NCI-H748 (cell line): Measurements from ENCODE around the gene DEFB110.

ENCODE experiments used
- DNase-seq: peaks from one replicate; lab custom pipeline; 2025; ENCODE audit not compliant: unreplicated experiment; lab: John Stamatoyannopoulos, UW

DEFB110 gene

DNA sequence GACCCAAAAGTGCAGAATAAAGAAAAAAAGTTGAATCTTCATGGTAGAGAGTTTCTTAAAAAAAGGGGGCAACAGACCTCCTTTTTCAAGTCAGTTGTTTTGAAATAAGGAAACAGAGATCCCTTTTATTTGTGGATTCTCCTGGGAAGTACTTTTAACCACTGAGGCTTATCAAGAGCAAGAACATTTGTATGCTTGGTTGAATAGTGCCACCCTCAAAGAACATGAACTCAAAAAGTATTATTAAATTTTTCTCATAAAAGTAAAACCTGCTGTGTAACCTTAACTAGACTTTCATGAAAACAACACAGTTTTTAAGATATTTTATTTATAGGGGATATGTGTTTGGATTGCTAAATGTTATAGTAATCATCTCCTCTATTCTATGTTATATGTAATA, at the start of gene DEFB110:
TSS of gene DEFB110 (minus strand) at position 101 of the 400 bp plus-strand sequence. CDS start at position 42, 59 bp downstream.
- DNase-seq, result no peak

DNA sequence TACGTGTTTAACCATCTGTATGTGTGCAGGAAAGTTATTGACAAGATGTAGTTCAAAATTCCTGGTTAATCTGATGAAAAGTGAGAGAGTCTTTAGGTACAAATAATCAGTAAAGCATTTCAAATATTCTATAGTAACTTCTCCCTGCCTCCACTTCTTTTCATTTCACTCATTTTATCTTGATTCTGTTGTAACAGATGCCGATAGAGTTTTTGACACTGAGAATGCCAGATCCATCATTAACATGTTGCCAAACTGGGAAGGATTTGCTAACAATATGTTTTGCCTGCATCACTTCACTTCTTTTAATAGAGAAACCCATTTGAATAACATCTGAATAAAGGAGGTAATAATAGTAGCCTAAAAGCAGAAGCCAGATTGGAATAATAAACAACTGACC, 48.3 kb upstream of the DEFB110 start:
- DNase-seq, result no peak

DNA sequence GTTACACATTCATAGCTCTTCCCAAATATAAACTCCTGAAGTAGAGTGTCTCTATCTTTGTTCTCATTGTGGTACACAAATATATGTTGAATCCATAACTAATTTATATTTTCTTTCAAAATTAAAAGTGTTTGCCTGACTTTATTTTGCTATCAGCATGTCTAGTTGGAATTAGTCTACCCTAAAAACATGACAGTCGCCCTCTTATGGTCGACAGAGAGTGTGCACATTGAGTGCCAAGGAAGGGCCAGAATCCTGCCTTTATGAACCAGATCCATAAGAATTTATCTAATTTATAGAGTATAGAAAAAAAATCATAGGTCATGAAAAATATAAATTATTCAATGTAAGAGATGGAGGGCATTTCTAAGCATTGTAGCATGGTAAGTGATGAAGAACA, 40.3 kb upstream of the DEFB110 start:
- peak; percentile 7 for DNase-seq

DNA sequence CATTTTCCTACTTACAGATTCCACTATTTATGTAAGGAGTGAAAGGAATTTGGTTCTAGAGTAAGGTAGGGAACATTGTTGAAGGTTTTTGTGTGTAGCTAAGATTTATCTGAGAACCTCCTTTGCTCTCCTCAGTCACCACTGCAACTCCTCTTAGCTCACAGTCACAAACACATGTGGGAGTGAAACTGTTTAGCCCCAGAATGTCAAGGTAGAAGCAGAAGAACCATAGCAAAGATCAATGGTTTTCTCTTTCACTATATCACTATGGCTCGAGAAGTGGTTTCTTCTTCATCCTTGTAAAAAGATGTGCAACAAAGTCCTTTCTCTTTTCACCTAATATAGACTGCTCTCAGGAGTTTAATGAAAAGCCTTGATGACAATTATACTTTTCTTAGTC, 34.4 kb upstream of the DEFB110 start:
- DNase-seq, result no peak

DNA sequence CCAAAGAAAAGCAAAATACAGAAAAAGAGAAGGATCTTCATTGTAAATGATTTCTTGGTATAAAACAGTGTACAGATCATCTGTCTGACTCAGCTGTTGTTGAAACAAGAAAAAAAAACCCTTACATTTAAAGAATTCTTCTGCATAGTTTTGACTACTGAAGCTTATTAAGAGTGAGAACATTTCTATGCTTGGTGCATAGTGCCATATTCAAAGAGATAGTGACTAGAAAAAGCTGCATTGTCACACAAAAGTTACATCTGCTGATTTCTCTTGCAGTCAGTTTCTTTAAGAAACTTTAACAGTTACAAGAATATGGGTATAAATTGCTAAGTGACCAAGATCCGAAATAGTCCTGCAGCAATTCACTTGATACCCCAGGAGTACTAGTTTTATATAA, 28.0 kb upstream of the DEFB110 start, which contains the start of gene DEFB112:
TSS of gene DEFB112 (minus strand) at position 101 of the 400 bp plus-strand sequence. CDS start at position 41, 60 bp downstream.
- DNase-seq, result no peak

DNA sequence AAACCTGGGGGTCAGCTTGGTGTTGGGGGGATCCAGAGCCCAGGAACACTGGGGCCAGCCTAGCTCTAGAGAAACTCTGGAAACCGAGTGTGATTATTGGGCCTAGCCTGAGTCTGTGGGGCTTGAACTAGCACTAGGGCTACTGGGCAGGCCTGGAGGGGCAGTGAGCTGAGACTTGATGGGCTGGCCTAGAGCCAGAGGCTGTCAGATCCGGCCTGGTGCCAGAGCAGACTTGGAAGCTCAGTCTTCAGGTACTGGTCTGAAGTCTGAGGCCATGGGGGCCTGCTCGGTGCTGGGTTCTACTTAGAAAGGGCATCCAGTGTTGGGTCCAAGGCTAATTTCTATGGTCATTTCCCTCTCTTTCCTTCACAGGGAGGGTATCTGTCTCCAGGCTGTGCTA, 25.2 kb upstream of the DEFB110 start:
- no peak for DNase-seq

DNA sequence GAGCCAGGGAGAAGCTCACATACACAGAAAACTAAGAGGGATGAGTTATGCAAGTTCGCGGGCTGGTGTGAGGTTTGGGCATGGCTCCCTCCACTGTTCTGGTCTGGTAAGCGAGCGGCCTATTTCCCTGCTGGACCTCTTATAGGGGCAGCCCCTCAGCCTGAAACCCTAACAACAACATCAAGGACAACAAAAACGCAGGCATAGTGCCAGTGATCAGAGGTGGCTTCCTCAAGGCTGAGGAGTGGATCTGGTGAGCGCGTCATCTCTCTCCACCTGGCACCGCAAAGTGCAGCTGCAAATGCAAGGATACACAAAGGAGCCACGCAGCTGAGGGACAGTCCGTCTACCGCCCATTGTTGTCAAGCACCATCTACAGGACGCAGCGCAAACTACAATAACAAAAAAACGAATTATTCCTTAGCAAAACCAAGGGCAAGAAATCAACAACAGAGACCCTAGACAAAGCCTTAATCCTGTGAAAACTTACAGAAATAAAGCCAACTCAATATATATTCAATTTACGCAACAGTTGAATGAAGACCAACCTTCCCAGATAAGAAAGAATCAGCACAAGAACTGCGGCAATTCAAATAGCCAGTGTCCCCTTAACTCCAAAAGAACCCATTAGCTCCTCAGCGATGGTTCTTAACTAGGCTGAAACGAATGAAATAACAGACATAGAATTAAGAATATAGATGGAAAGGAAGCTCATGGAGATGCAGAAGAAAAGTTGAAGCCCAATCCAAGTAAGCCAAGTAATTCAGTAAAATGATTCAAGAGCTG, 9.2 kb upstream of the DEFB110 start:
- peak; percentile 89 for DNase-seq

DNA sequence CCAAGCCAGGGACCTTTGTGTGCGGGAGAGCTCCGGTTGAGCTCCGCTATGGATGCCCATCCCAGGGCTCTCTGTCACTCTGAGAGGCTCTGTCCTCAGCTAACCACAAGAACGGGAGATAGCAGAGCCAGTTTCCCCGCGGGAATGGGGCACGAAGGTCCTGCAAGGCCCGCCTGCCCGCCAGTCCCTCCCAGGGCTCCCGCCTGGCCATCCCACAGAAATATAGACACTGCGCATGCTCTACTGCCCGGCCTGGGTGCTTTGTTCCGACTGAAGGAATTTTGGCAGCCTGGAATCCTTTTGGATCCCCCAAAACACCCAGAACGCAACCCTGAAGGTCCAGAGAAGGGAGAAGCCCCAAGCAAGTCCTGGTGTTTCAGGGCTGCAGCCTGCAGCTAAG, 8.6 kb upstream of the DEFB110 start:
- DNase-seq, result no peak

DNA sequence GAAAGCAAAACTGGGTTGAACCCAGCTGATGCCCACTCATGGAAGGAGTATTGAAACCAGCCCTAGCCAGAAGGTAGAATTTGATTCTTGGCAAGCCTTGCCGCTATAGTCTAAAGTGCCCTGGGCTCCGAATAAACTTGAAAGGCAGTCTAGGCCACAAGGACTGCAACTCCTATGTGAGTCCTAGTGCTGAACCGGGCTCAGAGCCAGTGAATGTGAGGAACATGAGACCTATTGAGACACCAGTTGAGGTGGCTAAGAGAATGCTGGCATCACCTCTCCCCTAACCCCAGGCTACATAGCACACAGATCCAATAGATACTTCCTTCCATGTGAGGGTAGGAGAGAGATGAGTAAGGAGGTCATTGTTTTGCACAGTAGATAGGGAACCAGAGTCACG, 3.5 kb upstream of the DEFB110 start:
- no peak for DNase-seq

DNA sequence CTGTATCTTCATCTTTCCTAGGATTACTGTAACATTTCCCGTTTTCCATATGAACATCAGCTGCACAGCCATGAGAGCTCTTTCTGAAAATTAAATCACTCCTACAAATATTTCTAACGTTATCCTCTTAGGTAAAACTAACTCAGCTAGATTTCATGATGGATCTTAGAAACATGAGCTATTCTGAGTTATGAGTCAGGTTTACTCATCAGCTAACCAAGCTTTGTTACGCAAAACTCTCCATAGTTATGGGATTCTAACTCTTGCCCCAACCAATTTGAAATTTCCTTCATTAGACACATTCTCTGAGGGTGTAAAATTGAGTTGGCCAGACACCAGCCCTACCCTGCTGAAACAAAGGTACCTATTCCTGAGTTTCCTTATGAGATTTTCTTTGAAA, 14.0 kb downstream of the DEFB110 start:
- no peak for DNase-seq

DNA sequence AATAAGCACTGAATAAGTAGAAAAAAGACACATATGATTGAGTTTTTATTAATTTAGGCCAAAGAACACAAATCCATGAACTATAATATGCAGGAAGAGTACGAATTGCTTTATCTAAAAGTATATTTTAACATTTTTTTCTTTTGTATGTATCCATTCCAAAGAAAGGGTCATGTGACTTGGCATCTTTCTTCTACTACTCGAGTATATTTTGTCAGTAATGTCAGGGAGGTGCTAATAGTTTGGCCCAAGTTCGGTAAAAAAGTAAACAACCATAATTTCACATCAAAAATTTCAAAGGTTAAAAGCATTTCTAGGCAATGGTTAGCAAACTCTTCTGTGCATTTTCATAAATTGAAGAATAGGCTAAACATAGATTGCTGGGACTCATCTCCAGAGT, 18.7 kb downstream of the DEFB110 start:
- no peak for DNase-seq

DNA sequence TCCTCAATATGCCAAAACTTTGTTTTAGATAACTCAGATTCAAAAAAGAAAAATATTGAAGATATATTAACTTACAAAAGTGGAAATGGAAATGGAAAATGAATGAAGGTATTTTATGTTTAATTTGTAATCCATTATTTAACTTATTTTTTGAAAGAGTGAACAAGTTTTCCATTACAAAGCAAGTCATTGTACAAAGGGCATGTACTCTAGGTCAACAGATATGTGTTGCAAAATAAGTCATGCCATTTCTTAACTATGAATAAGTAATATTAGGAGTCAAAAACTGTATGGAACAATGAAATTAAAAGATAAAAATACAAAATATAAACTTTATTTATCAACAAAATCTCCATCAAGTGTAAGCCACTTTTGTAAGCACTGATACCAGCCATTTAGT, 26.5 kb downstream of the DEFB110 start:
- DNase-seq, result no peak

DNA sequence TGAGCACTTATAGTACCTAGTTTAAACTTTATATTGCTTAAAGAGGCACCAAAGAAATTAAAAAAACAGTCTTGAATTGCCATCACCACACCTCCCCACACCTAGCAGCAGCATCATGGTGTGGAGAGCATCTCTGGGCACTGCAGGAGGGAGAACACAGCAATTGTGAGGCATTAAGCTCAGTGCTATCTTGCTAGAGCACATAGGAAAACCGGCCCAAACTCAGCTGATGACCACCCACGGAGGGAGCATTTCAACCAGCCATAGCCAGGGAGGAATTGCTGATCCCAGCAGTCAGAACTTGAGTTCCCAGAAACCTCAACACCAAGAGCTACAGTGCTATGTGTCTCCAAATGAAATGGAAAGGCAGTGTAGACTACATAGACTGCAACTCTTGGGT, 32.9 kb downstream of the DEFB110 start:
- DNase-seq, result no peak

DNA sequence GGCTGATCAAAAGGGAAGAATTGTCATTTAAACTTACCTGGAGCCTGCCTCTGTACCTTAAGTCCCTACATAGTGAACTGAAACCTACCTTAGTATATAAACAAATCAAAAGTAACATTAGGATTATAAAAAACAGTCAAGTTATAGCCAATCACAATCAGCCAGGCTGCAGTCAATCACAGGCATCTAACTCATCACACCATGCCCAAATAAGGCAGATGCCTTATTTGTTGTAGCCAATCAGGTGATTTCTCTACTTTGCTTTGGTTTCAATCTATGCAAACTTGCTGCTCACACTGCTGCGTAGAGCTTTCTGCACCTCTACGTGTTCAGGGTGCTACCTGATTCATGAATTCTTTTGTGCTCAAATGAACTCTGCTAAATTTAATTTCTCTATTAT, 34.0 kb downstream of the DEFB110 start:
- DNase-seq, result no peak

DNA sequence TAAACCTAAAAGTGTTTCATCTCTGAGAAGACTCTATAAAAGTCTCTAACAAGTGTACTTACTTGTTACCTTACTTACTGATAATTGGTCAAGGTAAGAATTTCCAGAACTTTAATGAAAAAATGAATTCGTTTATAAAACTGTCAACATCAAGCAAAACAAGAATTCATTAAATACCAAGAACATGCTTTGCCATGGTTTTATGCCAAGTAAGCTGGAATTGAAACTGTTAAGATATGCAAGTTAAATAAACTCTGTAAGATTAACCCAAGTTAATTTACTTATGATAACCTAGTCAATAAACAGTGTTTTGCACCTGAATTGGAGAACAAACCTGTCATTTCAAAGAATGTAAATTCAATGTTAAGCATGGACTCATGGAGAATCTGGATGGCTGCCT, 35.2 kb downstream of the DEFB110 start:
- no peak for DNase-seq

DNA sequence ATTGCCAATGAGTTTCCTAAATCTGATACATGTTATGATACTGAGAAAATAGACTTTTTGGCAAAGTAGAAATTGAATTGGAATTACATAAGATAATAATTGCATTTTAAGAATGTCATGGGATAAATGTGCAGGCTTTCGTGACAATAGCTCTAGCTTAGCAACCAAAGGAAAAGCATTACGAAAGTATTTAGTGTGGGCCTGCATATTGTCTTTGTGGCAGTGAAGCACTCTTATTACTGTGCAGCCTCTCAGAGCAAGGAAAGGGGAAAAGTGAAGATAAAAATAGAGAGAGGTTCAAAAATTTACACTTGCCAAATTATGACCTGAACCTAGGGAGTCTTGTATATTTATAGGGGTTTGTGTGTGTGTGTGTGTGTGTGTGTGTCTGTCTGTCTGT, 39.7 kb downstream of the DEFB110 start:
- no peak for DNase-seq

DNA sequence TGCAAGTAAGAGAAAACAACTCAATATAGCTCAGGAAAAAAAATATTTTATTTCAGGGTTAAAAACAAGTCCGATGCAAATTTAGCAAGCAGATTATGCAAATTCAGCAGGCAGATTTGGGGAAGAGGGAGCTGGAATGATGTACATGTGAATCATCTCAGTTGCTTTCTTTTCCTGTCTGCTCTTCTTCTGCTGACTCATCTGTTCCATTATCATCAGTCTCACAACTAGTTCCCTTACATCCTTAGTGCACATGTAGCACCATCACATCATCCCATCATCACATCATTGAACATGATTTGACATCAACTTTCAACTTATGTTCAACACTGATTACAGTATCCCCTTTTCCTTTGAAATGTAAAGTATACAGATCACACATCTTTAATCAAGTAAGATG, 40.9 kb downstream of the DEFB110 start:
- DNase-seq, result no peak

DNA sequence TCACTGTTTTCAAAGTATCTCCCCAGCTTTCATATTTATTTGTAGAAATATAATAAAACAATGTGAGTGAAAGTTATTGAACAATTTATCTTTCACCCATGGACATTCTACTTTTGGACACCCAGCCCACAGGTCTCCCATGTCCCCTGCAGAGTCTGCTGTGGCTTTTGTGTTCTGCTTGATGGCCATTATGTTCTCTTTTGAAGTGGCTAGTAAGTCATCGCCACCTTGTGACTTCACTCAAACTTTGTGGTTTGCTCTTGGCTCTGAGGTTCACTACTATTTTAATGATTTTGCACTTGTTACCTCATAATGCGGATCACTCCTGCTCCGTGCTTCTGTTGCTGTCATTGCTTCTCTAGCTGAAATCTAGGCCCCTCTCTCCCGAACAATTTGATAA, 42.2 kb downstream of the DEFB110 start:
- no peak for DNase-seq

DNA sequence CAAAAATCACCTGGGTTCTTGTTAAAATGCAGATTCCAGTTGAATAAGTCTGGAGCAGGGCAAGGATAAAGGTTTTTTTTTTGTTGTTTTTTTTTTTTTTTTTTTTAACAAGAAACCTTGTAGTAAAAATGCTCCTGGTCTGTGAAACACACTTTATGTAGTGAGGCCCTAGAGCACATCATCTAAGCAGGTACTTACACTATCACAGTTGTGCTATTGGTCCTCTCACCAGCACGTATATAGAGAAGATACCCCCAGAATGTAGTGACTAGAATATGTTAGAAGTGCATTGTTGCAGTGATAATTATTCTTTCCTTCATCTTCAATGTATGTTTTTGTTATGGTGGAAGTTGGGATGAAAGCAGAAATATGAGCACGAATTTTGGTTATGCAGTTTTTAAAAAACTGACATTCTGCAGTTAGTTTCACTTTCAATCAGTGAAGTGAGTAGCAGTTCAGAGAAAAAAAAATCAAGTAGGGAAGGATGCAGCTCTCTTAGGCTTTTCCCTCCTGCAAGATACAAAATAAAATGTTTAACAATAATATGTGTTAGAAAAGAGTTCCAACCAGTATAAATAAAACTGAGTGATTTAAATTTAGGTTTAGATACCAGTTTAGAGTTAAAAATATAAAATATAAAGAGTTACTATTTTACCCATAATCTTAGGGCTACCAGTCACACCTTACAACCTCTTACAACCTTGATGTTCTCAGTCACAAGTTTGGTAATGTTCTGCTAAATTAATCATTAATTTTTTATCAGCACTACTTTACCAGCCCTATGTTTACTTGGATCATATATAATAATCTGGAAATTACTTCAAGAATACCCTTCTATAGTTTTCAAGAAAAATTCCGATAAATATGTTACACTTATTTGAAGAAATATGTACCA, 43.2 kb downstream of the DEFB110 start:
- no peak for DNase-seq

DNA sequence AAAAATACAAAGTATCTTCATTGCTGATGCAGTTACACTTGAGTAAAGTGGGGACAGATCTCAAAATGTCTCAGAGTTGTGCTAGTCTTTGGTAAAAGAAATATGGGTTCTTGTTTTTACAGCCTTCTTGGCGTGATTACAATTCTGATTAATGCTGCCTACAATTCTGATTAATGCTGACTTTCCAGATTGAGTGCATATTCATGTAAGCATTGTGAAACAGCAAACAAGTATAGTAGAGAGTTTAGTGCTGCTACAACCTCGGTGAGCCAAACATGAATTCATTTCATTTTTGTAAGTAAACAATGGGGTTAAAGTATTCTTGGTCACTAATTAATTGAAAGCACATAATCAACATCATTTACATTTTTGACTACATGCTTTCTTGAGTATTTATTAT, 52.2 kb downstream of the DEFB110 start, which contains the start of gene DEFB113:
TSS of gene DEFB113 (minus strand) at position 21 of the 400 bp plus-strand sequence. CDS start at position 21, 0 bp downstream.
- no peak for DNase-seq
